HG03025 (cell line): ENCODE data around the gene SLC30A5.
"Not testable (repeated sequence)": the region's sequence is repeated elsewhere in the genome, so short reads cannot be mapped to it uniquely, and the experiment has no call there.

Source experiments
- ATAC-seq: cut with Tn5 transposase; IDR thresholded peaks from one replicate; pipeline ENCODE4 v1.9.1; 2021; ENCODE audit warnings: mild to moderate bottlenecking, moderate library complexity; ENCODE audit not compliant: unreplicated experiment, low FRiP score

Gene SLC30A5

DNA sequence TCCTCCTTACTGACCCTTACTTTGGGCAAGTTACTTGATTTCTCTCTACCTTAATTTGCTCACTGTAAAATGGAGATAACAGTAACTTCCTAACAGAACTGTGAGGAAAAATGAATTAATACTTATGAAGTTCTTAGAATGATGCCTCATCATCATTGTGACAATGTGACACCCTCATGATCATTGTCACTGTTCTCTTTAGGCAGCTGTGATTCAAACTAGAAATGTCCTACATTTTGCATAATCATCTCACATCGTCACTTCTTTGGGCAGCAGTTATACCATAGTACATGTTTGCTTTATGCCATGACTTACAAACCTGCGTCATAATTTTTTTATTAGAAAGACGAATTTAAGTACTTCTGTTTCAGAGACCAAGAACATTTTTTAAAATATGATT, 9.7 kb downstream of the SLC30A5 start:
- no peak for ATAC-seq

DNA sequence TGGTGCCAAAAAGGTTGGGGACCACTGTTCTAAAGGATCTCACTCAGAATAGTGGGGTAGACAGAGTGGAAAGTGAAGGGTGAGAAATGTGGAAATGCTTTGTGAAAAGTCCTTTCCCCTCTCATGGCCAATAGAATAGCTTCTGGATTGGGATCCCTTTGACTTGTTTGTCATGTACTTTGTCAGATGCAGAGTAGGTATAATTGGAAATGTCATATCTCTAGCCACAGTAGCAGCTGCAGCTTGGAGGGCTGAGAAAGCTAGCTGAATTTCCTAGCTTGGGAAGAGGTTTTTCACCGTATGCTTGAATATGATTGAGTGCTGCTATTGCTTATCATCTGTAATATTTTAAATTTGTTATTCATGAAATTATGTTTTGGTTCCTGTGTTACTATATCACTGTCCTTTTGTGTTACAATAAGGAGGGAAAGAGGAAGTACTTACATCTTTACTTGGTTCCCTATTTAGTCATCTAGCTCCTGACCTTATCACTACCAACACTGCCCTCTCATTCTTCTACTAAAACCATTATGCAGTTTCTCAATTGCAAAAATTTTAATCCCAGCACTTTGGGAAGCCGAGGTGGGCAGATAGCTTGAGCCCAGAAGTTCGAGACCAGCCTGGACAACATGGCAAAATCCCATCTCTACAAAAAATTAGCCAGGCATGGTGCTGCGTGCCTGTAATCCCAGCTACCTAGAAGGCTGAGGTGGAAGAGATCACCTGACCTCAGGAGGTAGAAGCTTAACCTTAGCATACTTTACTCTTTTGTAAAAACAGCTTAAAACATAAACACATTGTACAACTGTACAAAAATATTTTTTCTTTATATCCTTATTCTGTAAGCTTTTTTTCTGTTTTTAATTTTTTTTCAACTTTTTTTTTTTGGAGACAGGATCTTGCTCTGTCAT, 12.4 kb downstream of the SLC30A5 start:
- peak; percentile 69 for ATAC-seq

DNA sequence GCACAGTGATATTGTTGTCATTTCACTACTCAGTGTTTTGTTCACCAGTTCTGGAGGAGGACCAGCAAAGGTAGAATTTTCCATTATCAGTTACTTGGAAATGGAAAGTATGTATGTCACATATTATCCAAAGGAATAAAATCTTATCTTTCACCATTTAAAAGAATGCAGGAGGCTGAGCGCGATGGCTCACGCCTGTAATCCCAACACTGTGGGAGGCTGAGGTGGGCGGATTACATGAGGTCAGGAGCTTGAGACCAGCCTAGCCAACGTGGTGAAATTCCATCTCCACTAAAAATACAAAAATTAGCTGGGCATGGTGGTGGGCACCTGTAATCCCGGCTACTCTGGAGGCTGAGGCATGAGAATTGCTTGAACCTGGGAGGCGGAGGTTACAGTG, 14.6 kb downstream of the SLC30A5 start:
- not testable (repeated sequence) for ATAC-seq

DNA sequence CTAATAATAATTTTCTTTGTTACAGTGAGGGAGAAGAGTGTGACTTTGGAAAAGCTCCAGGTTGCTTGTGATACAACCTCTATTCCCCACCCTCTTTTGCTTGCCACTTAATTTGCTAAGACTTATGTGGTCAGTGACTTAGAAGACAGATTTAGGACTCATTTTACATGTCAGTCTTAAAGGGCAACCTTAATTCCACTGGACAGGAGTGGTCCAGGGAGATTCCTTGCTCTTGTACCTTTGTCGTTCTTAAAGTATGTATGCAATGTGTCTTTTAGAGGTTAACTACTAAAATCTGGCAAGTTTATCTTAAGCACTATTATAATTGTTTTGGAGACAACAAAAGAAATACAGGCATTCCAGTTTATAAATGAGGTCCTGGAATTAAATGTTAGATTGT, 20.0 kb downstream of the SLC30A5 start:
- no peak for ATAC-seq

DNA sequence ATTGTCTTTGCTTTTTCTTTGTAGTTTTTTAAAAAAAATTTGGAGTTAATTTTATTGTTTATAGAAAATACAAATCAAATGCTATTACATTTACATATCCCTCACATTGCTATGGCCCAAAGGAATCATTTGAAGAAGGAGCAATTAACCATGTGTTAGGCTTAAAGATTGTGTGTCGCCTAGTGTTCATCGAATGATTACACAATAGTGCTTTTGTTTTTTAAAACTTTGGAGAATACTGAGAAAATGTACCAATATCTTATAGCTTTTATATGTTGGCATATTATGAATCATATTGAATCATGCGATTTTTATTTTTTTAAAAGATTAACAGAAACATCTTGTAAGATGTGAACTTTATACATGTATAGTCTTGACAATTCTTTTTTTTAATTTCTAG, 21.7 kb downstream of the SLC30A5 start:
- no peak for ATAC-seq

DNA sequence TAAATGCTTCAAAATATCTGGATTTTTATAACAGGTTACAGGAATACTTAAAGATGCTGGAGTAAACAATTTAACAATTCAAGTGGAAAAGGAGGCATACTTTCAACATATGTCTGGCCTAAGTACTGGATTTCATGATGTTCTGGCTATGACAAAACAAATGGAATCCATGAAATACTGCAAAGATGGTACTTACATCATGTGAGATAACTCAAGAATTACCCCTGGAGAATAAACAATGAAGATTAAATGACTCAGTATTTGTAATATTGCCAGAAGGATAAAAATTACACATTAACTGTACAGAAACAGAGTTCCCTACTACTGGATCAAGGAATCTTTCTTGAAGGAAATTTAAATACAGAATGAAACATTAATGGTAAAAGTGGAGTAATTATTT, 35.6 kb downstream of the SLC30A5 start:
- ATAC-seq = no peak

DNA sequence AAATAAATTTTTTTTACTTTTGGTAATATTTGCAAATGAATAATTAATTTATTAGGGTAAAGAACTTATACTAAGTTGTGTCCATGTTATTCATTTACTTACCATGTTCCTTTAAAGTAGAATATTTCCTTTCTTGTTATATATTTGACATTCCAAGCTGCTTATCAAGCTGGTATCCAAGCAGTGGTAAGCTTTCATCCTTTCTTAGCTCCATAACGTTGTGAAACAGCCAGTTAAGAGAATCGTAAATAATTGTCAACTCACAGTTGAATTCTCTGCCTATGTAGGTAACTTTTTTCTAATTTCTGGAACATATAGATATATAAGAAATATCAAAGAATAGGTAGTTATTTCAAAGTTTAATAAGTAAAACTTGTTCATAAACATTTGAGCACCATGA, 36.4 kb downstream of the SLC30A5 start:
- no peak for ATAC-seq

DNA sequence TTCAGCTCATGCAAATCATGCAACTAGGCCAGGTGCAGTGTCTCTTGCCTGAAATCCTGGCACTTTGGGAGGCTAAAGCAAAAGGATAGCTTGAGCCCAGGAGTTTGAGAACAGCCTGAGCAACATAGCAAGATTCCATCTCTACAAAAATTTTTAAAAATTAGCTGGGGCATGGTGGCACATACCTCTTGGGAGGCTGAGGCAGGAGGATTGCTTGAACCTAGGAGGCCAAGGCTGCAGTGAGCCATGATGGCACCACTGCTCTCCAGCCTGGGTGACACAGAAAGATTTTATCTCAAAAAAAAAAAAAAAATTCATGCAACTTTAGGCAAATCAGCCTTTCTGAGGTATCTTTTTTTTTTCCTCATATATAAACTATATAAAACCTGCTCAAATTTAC, 37.5 kb downstream of the SLC30A5 start:
- ATAC-seq = no peak

DNA sequence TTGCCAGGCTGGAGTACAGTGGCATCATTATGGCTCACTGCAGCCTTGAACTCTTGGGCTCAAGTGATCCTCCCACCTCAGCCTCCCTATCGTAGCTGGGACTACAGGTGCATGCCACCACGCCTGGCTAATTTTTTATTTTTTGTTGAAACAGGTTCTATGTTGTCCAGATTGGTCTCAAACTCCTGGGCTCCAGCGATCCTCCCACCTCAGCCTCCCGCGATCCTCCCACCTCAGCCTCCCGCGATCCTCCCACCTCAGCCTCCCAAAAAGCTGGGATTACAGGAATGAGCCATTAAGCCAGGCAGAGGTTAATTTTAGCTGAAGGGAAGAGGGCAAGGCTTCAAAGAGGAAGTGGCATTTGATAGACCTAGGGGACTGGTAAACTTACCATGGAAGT, 40.3 kb downstream of the SLC30A5 start:
- no peak for ATAC-seq

DNA sequence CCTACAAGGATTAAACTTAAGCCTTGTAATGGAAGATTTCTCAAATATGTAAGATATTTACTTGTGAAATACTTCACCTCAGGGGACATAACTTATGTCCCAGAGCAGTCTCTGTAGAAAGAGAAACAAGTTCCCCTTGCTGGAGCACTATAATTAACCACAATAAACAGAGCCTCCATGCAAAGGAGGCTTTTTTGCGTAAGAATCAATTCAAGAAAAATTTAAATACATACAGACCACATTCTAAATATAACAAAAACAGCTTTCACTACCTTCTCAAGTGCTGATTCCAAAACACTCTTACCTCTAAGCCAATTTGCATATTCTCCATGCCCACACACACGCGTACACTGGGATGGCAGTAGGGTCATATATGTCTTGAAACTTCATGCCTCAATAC, 42.5 kb downstream of the SLC30A5 start:
- ATAC-seq = peak; percentile 95

DNA sequence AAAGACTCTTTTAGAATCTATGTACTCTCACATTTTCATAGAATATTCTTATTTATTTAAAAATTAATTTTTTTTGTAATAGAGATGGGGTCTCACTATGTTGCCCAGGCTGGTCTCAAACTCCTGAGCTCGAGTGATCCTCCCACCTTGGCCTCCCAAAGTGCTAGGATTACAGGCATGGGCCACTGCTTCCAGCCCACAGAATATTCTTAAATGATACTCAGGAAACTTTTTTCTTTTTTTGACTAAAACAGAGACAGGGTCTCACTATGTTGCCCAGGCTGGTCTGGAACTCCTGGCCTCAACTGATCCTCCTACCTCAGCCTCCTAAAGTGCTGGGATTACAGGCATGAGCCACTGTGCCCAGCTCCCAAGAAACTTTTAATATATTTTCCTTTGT, 43.4 kb downstream of the SLC30A5 start:
- ATAC-seq = not testable (repeated sequence)

DNA sequence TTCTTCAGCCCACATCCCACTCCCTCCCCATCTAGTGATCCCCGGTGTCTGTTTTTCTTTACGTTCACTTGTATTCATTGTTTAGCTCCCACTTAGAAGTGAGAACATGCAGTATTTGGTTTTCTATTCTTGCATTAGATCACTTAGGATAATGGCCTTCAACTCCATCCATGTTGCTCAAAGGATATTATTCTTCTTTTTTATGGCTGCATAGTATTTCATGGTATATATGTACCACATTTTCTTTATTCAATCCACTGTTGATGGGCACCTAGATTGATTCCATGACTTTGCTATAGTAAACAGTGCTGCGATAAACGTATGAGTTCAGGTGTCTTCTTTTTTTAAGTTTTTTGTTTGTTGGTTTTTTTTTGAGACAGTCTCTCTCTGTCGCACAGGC, 44.0 kb downstream of the SLC30A5 start:
- ATAC-seq = no peak

DNA sequence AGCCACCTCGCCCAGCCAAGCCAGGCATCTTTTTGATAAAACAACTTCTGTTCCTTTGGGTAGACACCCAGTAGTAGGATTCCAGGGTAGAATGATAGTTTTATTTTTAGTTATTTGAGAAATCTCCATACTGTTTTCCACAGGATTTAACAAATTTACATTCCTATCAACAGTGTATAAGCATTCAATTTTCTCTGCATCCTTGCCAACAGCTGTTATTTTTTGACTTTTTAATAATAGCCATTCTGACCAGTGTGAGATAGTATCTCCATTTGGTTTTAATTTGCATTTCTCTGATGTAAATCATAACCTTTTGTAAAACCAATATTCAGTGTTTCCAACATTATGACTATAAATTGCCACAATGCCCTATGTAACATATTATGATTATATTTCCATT, 45.0 kb downstream of the SLC30A5 start:
- no peak for ATAC-seq

DNA sequence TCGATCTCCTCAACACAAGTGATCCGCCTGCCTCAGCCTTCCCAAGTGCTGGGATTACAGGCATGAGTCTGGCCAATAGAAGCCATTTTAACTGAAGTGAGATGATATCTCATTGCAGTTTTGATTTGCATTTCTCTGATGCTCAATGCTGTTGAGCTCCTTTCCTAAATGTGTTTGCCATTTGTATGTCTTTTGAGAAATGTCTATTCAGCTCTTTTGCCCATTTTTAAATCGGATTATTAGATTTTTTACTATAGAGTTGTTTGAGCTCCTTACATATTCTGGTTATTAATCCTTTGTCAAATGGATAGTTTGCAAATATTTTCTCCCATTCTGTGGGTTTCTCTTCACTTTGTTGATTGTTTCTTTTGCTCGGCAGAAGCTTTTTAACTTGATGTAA, 46.4 kb downstream of the SLC30A5 start:
- not testable (repeated sequence) for ATAC-seq

DNA sequence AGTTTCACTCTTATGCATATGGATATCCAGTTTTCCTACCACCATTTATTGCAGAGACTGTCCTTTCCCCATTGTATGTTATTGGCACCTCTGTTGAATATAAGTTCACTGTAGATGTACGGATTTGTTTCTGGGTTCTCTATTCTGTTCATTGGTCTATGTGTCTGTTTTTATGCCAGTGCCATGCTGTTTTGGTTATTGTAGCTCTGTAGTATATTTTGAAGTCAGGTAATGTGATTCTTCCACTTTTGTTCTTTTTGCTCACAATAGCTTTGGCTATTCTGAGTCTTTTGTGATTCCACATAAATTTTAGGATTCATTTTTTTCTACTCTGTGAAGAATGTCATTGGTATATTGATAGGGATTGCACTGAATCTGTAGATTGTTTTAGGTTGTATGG, 47.0 kb downstream of the SLC30A5 start:
- no peak for ATAC-seq

DNA sequence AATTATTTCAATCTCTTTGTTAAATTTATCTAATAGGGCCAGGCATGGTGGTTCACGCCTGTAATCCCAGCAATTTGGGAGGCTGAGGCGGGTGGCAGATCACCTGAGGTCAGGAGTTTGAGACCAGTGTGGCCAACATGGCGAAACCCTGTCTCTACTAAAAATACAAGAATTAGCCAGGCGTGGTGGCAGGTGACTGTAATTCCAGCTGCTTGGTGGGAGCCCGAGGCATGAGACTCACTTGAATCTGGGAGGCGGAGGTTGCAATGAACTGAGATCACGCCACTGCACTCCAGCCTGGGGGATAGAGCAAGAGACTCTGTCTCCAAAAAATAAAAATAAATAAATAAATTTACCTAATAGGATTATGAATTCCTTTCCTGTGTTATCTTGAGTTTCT, 54.8 kb downstream of the SLC30A5 start:
- ATAC-seq = not testable (repeated sequence)

DNA sequence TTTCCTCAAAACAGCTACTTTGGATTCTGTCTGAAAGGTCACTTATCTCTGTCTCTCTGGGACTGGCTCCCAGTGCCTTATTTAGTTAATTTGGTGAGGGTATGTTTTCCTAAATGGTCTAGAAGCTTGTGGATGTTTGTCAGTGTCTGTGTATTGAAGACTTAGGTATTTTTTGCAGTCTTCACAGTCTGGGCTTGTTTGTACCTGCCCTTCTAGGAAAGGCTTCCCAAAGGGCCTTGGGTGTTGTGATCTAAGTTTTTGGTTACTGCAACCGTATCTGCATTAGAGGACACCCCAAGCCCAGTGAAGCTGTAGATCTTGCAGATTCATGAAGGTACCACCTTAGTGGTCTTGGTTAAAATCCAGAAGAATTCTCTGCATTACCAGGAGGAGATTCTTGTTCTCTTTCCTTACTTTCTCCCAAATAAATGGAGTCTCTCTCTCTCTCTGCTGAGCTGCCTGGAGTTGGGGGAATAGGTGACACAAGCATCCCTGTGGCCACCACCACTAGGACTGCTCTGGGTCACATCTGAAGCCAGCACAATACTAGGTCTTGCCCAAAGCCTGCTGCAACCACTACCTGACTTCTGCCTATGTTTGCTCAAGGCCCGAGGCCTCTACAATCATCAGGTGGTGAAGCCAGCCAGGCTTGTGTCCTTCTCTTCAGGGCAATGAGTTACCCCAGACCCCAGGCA, 55.3 kb downstream of the SLC30A5 start:
- ATAC-seq = no peak

DNA sequence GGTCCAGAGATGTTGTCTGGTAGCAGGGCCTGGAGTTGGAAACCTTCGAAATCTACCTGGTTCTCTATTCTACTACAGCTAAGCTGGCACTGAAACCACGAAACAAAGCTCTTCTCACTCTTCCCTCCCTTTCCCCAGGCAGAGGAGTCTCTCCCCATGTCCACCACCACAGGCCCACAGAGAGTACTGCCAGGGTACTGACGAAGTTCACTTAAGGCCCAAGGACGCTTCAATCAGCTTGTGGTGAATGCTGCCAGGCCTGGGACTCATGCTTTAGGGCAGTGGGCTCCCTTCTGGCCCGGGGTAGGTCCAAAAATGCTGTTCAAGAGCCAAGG, 55.8 kb downstream of the SLC30A5 start:
- ATAC-seq = no peak

DNA sequence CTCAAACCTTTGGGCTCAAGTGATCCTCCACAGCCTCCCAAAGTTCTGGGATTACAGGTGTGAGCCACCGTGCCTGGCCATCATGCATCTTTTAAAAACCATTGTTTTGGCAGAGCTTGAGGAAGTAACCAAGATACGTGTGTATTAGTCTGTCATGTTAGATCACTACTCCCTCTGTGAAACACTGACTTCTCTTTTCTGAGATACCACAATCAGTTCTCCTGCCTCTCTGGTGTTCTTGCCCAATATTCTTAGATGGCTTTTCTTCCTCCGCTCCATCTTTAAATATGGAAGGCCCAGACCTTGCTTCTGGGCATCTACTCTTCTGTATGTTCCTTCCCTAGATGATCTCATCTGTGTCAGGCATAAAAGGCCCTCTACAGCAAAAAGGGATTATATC, 58.9 kb downstream of the SLC30A5 start:
- no peak for ATAC-seq

DNA sequence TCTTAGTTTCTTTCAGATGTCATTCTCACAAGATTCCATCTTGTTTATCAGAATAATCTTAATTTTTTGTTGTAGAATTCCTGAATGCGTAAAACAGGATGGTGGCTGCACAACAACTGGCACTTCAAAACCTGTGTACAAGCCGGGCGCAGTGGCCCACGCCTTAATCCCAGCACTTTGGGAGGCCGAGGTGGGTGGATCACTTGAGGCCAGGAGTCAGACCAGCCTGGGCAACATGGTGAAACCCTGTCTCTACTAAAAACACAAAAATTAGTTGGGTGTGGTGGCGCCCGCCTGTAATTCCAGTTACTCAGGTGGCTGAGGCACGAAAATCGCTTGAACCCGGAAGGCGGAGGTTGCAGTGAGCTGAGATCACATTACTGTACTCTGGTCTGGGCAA, 62.6 kb downstream of the SLC30A5 start:
- no peak for ATAC-seq

DNA sequence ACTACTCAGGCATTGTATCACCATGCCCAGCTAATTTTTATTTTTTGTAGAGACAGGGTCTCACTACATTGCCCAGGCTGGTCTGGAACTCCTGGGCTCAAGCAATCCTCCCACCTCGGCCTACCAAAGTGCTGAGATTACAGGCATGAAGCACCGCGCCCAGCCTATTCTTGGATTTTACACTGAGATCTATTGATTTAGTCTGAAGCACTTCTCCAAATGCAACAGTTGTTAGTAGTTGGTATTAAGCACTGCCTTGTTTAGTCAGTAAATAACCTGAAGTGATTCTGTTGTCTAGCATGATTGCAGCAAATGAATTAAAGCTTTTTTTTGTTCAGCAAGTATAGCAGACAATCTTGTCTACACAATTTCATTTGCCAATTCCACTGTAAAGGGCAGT, 64.2 kb downstream of the SLC30A5 start:
- ATAC-seq = no peak

DNA sequence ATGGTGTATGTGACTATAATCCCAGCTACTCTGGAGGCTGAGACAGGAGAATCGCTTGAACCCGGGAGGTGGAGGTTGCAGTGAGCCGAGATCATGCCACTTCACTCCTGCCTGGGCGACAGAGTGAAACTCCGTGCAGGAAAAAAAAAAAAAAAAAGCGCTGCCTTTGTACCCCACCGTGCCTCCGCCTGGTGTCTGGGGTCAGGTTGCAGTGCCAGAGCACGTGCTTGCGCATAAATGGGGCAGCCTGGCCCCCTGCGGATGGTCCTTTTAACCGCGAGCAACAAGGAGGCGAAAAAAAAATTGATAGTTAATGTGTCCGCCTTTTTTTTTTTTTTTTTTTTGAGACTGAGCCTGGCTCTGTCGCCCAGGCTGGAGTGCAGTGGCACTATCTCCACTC, 66.8 kb downstream of the SLC30A5 start:
- ATAC-seq = no peak
